HEK293 (cell line): ENCODE data around the gene CASP10.

Experiments used
- CTCF ChIA-PET: fragments of 350-600 bp; formaldehyde crosslinking; extraction: SDS; loops from one replicate; lab custom pipeline; 2021; ENCODE audit warnings: antibody characterized with exemption; lab: Yijun Ruan, JAX
- POLR2A ChIA-PET: fragments of 300-600 bp; formaldehyde crosslinking; extraction: SDS; loops from one replicate; lab custom pipeline; 2020; ENCODE audit warnings: antibody characterized with exemption, inconsistent platforms; lab: Yijun Ruan, JAX
- H3K27ac ChIP-seq: fragments of 200-500 bp; sonication (Bioruptor generic); 2 replicates; pipeline ENCODE4 v1.5.1; 2014; ENCODE audit warnings: low read depth, low read length, control low read depth, inconsistent platforms; ENCODE audit errors: extremely low read depth
- H3K36me3 ChIP-seq, 2 experiments: fragments of 200-500 bp in 1 of 2; sonication (Bioruptor generic) in 1 of 2; 1 replicate in 1 of 2; 2 replicates in 1 of 2; pipeline ENCODE4 v1.5.1; 2014 to 2017; ENCODE audit warnings: inconsistent platforms in 2 of 2, low read length in 2 of 2; ENCODE audit not compliant: control insufficient read depth in 2 of 2, insufficient read depth in 1 of 2
- H3K4me1 ChIP-seq: fragments of 200-500 bp; sonication (Bioruptor generic); 2 replicates; pipeline ENCODE4 v1.5.1; 2014; ENCODE audit warnings: mild to moderate bottlenecking, low read length, inconsistent platforms; ENCODE audit not compliant: control insufficient read depth, insufficient read depth
- H3K4me3 ChIP-seq: 2 replicates; pipeline ENCODE4 v1.5.1; 2011; ENCODE audit warnings: low read depth, mild to moderate bottlenecking, control low read depth, low read length, moderate library complexity
- H3K9me3 ChIP-seq: fragments of 200-500 bp; sonication (Bioruptor generic); 2 replicates; pipeline ENCODE4 v1.5.1; 2014; ENCODE audit warnings: low read depth, low read length, inconsistent platforms; ENCODE audit not compliant: control insufficient read depth, insufficient read depth
- FEZF1 ChIP-seq: fragments of 450-650 bp; formaldehyde crosslinking; IDR thresholded peaks from 2 replicates; pipeline ENCODE4 v1.5.1; 2016; ENCODE audit warnings: missing biosample characterization, missing genetic modification characterization
- GLIS2 ChIP-seq: fragments of 450-650 bp; formaldehyde crosslinking; IDR thresholded peaks from 2 replicates; pipeline ENCODE4 v1.5.1; 2016; ENCODE audit warnings: missing biosample characterization, missing genetic modification characterization
- KLF1 ChIP-seq: fragments of 450-650 bp; formaldehyde crosslinking; IDR thresholded peaks from 2 replicates; pipeline ENCODE4 v1.5.1; 2016; ENCODE audit warnings: missing biosample characterization, missing genetic modification characterization
- KLF16 ChIP-seq: fragments of 450-650 bp; formaldehyde crosslinking; IDR thresholded peaks from 2 replicates; pipeline ENCODE4 v1.5.1; 2017; ENCODE audit warnings: missing biosample characterization, missing genetic modification characterization
- ZBTB48 ChIP-seq: fragments of 450-650 bp; formaldehyde crosslinking; IDR thresholded peaks from 2 replicates; pipeline ENCODE4 v1.5.1; 2016; ENCODE audit warnings: missing biosample characterization, missing genetic modification characterization
- ZNF169 ChIP-seq: fragments of 450-650 bp; formaldehyde crosslinking; IDR thresholded peaks from 2 replicates; pipeline ENCODE4 v1.5.1; 2016; ENCODE audit warnings: missing biosample characterization, missing genetic modification characterization
- ZNF211 ChIP-seq: fragments of 450-650 bp; formaldehyde crosslinking; IDR thresholded peaks from 2 replicates; pipeline ENCODE4 v1.5.1; 2016; ENCODE audit warnings: low read depth, missing biosample characterization, missing genetic modification characterization
- ZNF239 ChIP-seq: fragments of 450-650 bp; formaldehyde crosslinking; IDR thresholded peaks from 2 replicates; pipeline ENCODE4 v1.5.1; 2016; ENCODE audit warnings: missing biosample characterization, missing genetic modification characterization
- ZNF248 ChIP-seq: fragments of 450-650 bp; formaldehyde crosslinking; IDR thresholded peaks from 2 replicates; pipeline ENCODE4 v1.5.1; 2017; ENCODE audit warnings: missing biosample characterization, missing genetic modification characterization
- ZNF274 ChIP-seq, 2 experiments: fragments of 200-500 bp in 1 of 2; fragments of 450-650 bp in 1 of 2; sonication (Bioruptor generic) in 1 of 2; formaldehyde crosslinking in 1 of 2; IDR thresholded peaks; 2 replicates each; pipeline versions ENCODE4 v1.5.1 to v1.6.1; 2014 to 2016; ENCODE audit warnings: borderline replicate concordance in 1 of 2, inconsistent platforms in 1 of 2, low read length in 1 of 2, missing biosample characterization in 1 of 2, missing genetic modification characterization in 1 of 2
- ZNF521 ChIP-seq: fragments of 450-650 bp; formaldehyde crosslinking; IDR thresholded peaks from 2 replicates; pipeline ENCODE4 v1.5.1; 2017; ENCODE audit warnings: missing biosample characterization, mild to moderate bottlenecking, missing genetic modification characterization
- ZNF596 ChIP-seq: fragments of 450-650 bp; IDR thresholded peaks from 2 replicates; pipeline ENCODE4 v1.5.0; 2018; ENCODE audit warnings: missing biosample characterization, mild to moderate bottlenecking, missing genetic modification characterization, moderate library complexity
- ZNF623 ChIP-seq: fragments of 450-650 bp; formaldehyde crosslinking; IDR thresholded peaks from 2 replicates; pipeline ENCODE4 v1.5.1; 2016; ENCODE audit warnings: missing biosample characterization, missing genetic modification characterization
- ZNF645 ChIP-seq: fragments of 450-650 bp; formaldehyde crosslinking; IDR thresholded peaks from 2 replicates; pipeline ENCODE4; 2016; ENCODE audit warnings: missing biosample characterization, missing genetic modification characterization
- ZNF677 ChIP-seq: fragments of 450-650 bp; IDR thresholded peaks from 2 replicates; pipeline ENCODE4 v1.5.0; 2018; ENCODE audit warnings: missing biosample characterization, mild to moderate bottlenecking, missing genetic modification characterization, moderate library complexity
- ZNF707 ChIP-seq: fragments of 450-650 bp; formaldehyde crosslinking; IDR thresholded peaks from 2 replicates; pipeline ENCODE4 v1.5.1; 2016; ENCODE audit warnings: missing biosample characterization, missing genetic modification characterization
- TF ChIP-seq, protein P1 (sequence below): fragments of 450-650 bp; formaldehyde crosslinking; IDR thresholded peaks from 2 replicates; pipeline ENCODE4 v1.5.1; 2016; ENCODE audit warnings: missing biosample characterization, missing genetic modification characterization

The CASP10 gene

GRCh38 chr2:201249889-201250288 lies 66.9 kb downstream of the CASP10 start (continued):
- no peak for TF ChIP-seq ZNF521 (tag by site-specific recombination)

DNA sequence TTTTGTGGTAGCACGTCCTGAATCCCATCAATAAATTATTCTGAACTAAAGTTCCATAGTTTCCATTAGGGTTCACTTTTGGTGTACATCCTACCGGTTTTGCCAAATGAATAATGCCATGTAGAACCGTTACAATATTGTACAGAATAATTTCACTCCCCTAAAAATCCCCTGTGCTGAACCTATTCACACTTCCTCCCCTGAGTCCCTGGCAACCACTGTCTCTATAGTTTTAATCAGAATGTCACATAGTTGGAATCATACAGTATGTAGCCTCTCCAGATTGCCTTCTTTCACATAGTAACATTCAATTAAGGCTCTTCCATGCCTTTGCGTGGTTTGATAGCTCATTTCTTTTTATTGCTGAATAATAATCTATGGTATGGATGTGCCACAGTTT lies 67.8 kb downstream of the CASP10 start:
- ChIA-PET POLR2A (no interaction called here), CTCF (no interaction called here)
- H3K9me3 ChIP-seq = no peaks in the 10 kb centered on the region
- no peak overlapping the region for H3K4me3 ChIP-seq
- no peak for TF ChIP-seq ZNF211 (tag by site-specific recombination)
- no peak for TF ChIP-seq ZNF645
- no peak for TF ChIP-seq ZNF677 (tag by site-specific recombination)
- no peak for TF ChIP-seq FEZF1
- TF ChIP-seq ZNF239 = no peak
- TF ChIP-seq ZNF707 (tag by site-specific recombination) = no peak
- no peak for TF ChIP-seq KLF16 (tag by site-specific recombination)
- TF ChIP-seq ZBTB48 (tag by site-specific recombination) = no peak
- TF ChIP-seq ZNF596 (tag by site-specific recombination) = no peak
- no peak overlapping the region for H3K27ac ChIP-seq
- no peaks in the 10 kb centered on the region for H3K36me3 ChIP-seq
- no peaks in the 10 kb centered on the region for H3K4me1 ChIP-seq

DNA sequence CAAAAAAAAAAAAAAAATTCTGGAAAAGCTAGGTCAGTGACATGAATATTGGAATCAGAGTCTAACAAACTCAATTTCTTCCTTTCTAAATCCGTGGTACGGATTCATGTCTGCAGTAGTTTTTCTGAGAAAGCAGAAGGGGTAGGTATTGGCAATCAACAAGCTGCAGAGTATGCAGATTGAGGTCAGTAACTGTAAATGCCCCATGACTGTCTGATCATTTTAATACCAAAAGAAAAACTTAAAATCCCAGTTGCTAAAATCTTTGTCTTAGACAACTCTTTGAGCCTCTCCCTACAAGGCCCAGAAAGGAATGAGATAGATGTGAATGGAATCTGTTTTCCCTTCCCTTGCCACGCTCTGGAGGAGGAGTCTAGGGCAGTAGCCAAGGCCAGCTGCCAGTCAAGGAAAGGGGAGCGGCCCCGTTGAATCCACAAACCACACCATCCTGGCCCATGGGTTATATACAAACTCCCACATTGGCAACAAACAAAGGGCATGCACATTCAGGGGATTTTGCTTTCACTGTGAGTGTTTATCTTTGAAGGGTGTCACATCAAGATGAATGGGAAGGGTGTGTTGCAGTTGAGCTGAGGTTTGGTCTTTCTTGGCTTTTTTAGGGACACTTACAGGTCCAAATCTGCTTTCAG lies 71.3 kb downstream of the CASP10 start:
- no peak overlapping the region for H3K27ac ChIP-seq
- H3K4me3 ChIP-seq = no peak overlapping the region
- H3K9me3 ChIP-seq = no peaks in the 10 kb centered on the region
- CTCF ChIA-PET = interaction anchor here (0.7 to 1.1 kb wide), 2 partner anchors 10 to 22 kb away, joined by 3 read pairs; no protein-coding TSS in a partner anchor
- no peak for TF ChIP-seq GLIS2
- peak; percentile 71 for TF ChIP-seq KLF1 (tag by site-specific recombination)
- TF ChIP-seq, all 188 proteins: peak for 1
- no peaks in the 10 kb centered on the region for H3K36me3 ChIP-seq
- H3K4me1 ChIP-seq = no peaks in the 10 kb centered on the region
- POLR2A ChIA-PET = no interaction called here

DNA sequence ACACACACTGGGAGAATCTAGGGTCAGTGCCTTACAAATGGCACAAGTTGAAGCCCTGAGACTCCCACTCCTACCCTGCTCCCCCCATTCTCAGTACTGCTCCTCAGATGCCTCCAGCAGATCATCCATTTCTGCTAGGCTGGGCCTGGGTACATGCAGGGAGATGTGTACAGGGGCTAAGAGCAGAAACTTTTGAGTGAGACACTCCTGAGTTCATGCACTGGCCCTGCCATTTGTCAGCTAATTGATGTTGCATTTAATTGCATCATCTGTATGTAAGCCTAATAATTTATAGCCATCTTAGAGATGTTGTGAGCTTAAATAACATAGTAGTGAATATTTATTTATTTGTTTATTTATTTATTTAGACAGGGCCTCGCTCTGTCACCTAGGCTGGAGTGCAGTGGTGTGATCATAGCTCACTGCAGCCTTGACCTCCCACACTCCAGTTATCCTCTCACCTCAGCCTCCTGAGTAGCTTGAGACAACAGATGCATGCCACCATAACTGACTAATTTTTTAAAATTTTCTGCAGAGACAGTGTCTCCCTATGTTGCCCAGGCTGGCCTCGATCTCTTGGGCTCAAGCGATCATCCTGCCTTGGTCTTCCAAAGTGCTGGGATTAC lies 72.6 kb downstream of the CASP10 start:
- ChIA-PET CTCF (interaction anchor here (1.3 kb wide), 1 partner anchor 19 kb away, joined by 5 read pairs; no protein-coding TSS in a partner anchor), POLR2A (no interaction called here)
- TF ChIP-seq FEZF1 (0 out of 2 replicates have a peak, but pooled peaks have one; percentile 22), ZNF596 (tag by site-specific recombination) (no peak), ZNF248 (no peak), ZNF623 (tag by site-specific recombination) (no peak), ZNF274 (IDR thresholded peaks at IDR 0.05; ENCODE audit: low read length) (no peak), ZNF274 (tag by site-specific recombination; IDR thresholded peaks at IDR 0.05; ENCODE audit: borderline replicate concordance) (no peak), ZNF169 (tag by site-specific recombination) (no peak)
- TF ChIP-seq, protein P1, sequence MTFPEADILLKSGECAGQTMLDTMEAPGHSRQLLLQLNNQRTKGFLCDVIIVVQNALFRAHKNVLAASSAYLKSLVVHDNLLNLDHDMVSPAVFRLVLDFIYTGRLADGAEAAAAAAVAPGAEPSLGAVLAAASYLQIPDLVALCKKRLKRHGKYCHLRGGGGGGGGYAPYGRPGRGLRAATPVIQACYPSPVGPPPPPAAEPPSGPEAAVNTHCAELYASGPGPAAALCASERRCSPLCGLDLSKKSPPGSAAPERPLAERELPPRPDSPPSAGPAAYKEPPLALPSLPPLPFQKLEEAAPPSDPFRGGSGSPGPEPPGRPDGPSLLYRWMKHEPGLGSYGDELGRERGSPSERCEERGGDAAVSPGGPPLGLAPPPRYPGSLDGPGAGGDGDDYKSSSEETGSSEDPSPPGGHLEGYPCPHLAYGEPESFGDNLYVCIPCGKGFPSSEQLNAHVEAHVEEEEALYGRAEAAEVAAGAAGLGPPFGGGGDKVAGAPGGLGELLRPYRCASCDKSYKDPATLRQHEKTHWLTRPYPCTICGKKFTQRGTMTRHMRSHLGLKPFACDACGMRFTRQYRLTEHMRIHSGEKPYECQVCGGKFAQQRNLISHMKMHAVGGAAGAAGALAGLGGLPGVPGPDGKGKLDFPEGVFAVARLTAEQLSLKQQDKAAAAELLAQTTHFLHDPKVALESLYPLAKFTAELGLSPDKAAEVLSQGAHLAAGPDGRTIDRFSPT (tag by site-specific recombination) = no peak
- H3K4me3 ChIP-seq = no peak overlapping the region
- H3K36me3 ChIP-seq = no peaks in the 10 kb centered on the region
- no peak overlapping the region for H3K27ac ChIP-seq
- no peaks in the 10 kb centered on the region for H3K4me1 ChIP-seq
- H3K9me3 ChIP-seq = no peaks in the 10 kb centered on the region
